Uterus (tissue), 2 donors: ENCODE results near the gene ATAD3C.
"Not testable (repeated sequence)": the region's sequence is repeated elsewhere in the genome, so short reads cannot be mapped to it uniquely, and the experiment has no call there.

Source experiments
- POLR2A ChIP-seq, 2 donors: fragments of 450-650 bp; IDR thresholded peaks; one replicate each; pipeline ENCODE4 v1.6.1; 2016; ENCODE audit warnings: antibody characterized with exemption in 2 of 2, mild to moderate bottlenecking in 1 of 2, moderate library complexity in 1 of 2
- TF ChIP-seq, protein P1 (sequence below), 4 experiments: fragments of 200-600 bp in 2 of 4; fragments of 450-650 bp in 2 of 4; sonication (generic) in 2 of 4; IDR thresholded peaks; one replicate each; pipeline ENCODE4 v1.5.1; 2016 to 2019; ENCODE audit warnings: antibody characterized with exemption in 4 of 4, mild to moderate bottlenecking in 2 of 4, moderate library complexity in 1 of 4

GRCh38 chr1:1402901-1403392 is 46.5 kb upstream of the ATAD3C start:
- TF ChIP-seq, protein P1, sequence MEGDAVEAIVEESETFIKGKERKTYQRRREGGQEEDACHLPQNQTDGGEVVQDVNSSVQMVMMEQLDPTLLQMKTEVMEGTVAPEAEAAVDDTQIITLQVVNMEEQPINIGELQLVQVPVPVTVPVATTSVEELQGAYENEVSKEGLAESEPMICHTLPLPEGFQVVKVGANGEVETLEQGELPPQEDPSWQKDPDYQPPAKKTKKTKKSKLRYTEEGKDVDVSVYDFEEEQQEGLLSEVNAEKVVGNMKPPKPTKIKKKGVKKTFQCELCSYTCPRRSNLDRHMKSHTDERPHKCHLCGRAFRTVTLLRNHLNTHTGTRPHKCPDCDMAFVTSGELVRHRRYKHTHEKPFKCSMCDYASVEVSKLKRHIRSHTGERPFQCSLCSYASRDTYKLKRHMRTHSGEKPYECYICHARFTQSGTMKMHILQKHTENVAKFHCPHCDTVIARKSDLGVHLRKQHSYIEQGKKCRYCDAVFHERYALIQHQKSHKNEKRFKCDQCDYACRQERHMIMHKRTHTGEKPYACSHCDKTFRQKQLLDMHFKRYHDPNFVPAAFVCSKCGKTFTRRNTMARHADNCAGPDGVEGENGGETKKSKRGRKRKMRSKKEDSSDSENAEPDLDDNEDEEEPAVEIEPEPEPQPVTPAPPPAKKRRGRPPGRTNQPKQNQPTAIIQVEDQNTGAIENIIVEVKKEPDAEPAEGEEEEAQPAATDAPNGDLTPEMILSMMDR (IDR thresholded peaks at IDR 0.05), result not testable (repeated sequence)
- TF ChIP-seq POLR2A (IDR thresholded peaks at IDR 0.05), result not testable (repeated sequence)
